Esophagus squamous epithelium (tissue), 5 donors: ENCODE results near the gene NXPE4. TPM values are rescaled to one million over a fixed set of nuclear protein-coding genes. Genes with fewer than 3 reads are reported as not detected.
"Not testable (repeated sequence)": the region's sequence is repeated elsewhere in the genome, so short reads cannot be mapped to it uniquely, and the experiment has no call there.

Experiments
- DNase-seq: peaks from one replicate; lab custom pipeline; 2025; lab: John Stamatoyannopoulos, UW
- H3K27ac ChIP-seq, 4 donors: fragments of 200-600 bp; sonication (generic); one replicate each; pipeline ENCODE4 v1.5.1; 2016 to 2019; ENCODE audit warnings: mild to moderate bottlenecking in 1 of 4
- H3K27me3 ChIP-seq, 4 donors: fragments of 200-600 bp; sonication (generic); 1 replicate in 3 of 4; 2 replicates in 1 of 4; pipeline versions ENCODE4 v1.5.1 to v1.6.0; 2017 to 2021; ENCODE audit warnings: antibody characterized with exemption in 1 of 4
- H3K36me3 ChIP-seq, 3 donors: fragments of 200-600 bp; sonication (generic); one replicate each; pipeline ENCODE4 v1.5.1; 2016 to 2019
- H3K4me1 ChIP-seq, 3 donors: fragments of 200-600 bp; sonication (generic); one replicate each; pipeline ENCODE4 v1.5.1; 2017 to 2019
- H3K4me3 ChIP-seq, 4 donors: fragments of 200-600 bp; sonication (generic); 1 replicate in 3 of 4; 2 replicates in 1 of 4; pipeline ENCODE4 v1.5.1; 2016 to 2019; ENCODE audit warnings: mild to moderate bottlenecking in 2 of 4, moderate library complexity in 1 of 4
- H3K9me3 ChIP-seq, 3 donors: fragments of 200-600 bp; sonication (generic); one replicate each; pipeline ENCODE4 v1.5.1; 2016 to 2019
- POLR2A ChIP-seq, 4 donors: fragments of 450-650 bp; IDR thresholded peaks; one replicate each; pipeline ENCODE4 v1.6.1; 2017; ENCODE audit warnings: antibody characterized with exemption in 4 of 4, mild to moderate bottlenecking in 4 of 4, moderate library complexity in 3 of 4
- WGBS, 2 donors: methylation state at CpG; one replicate each; pipeline ENCODE4 v1.1.5; 2018; 5-methylcytosine and 5-hydroxymethylcytosine counted together
- intact Hi-C: fragments of 100-400 bp; cut with DNase I; formaldehyde crosslinking; loops from one replicate; pipeline ENCODE4 v1.15.0; 2022
- total RNA-seq, 4 donors: library from RNA; depleted of rRNA; stranded (reverse); fragments of >200 nt; gene quantifications; one replicate each; pipeline ENCODE4 v1.1.0, GENCODE V29; 2016
- TF ChIP-seq, protein P1 (sequence below), 6 experiments: fragments of 450-650 bp in 4 of 6; fragments of 200-600 bp in 2 of 6; sonication (generic) in 2 of 6; IDR thresholded peaks; one replicate each; pipeline ENCODE4 v1.5.1; 2016 to 2019; ENCODE audit warnings: antibody characterized with exemption in 6 of 6, mild to moderate bottlenecking in 4 of 6, moderate library complexity in 4 of 6
- donor health status: DM: yes; HTN: yes; CAD: no.

The NXPE4 gene
- total RNA-seq, 4 donors from 2014 or later, result 0.15 TPM; not detected in 3

DNA sequence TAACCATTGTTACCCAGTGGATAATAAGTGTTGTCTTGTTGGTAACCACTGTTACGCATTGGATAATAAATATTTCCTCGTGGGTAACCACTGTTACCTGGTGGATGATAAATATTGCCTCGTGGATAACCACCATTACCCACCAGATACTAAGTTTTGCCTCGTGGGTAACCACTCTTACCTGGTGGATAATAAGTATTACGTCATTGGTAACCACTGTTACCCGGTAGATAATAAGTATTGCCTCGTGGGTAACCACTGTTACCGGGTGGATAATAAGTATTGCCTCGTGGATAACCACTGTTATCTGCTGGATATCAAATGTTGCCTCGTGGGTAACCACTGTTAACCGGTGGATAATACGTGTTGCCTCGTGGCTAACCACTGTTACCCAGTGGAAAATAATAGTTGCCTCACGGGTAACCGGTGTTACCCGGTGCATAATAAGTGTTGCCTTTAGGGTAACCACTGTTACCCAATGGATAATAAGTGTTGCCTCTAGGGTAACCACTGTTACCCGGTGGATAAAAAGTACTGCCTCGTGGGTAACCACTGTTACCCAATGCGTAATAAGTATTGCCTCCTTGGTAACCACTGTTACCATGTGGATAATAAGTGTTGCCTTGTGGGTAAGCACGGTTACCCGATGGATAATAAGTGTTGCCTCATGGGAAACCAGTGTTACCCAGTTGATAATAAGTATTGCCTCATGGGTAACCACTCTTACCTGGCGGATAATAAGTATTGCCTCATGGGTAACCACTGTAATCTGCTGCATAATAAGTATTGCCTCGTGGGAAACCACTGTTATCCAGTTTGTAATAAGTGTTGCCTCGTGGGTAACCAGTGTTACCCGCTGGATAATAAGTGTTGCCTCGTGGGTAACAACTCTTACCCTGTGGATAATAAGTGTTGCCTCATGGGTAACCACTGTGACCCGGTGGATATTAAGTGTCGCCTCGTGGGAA is 21.9 kb upstream of the NXPE4 start:
- Histone ChIP-seq H3K4me1 (no peaks in the 10 kb centered on the region), H3K36me3 (no peaks in the 10 kb centered on the region), H3K4me3 (no peak overlapping the region), H3K27ac (no peak overlapping the region), H3K9me3 (peaks cover 0 to 5% (median 0%) of the 10 kb centered on the region in 3 donors), H3K27me3 (no peaks in the 10 kb centered on the region)
- intact Hi-C loops, result no loop called here
- WGBS, 2 donors, result 83 to 84% methylated on average over 29 of the region's 29 CpGs
- DNase-seq, result no peak
- TF ChIP-seq, protein P1, sequence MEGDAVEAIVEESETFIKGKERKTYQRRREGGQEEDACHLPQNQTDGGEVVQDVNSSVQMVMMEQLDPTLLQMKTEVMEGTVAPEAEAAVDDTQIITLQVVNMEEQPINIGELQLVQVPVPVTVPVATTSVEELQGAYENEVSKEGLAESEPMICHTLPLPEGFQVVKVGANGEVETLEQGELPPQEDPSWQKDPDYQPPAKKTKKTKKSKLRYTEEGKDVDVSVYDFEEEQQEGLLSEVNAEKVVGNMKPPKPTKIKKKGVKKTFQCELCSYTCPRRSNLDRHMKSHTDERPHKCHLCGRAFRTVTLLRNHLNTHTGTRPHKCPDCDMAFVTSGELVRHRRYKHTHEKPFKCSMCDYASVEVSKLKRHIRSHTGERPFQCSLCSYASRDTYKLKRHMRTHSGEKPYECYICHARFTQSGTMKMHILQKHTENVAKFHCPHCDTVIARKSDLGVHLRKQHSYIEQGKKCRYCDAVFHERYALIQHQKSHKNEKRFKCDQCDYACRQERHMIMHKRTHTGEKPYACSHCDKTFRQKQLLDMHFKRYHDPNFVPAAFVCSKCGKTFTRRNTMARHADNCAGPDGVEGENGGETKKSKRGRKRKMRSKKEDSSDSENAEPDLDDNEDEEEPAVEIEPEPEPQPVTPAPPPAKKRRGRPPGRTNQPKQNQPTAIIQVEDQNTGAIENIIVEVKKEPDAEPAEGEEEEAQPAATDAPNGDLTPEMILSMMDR (IDR thresholded peaks at IDR 0.05), result no peak
- TF ChIP-seq POLR2A (IDR thresholded peaks at IDR 0.05), result no peak

DNA sequence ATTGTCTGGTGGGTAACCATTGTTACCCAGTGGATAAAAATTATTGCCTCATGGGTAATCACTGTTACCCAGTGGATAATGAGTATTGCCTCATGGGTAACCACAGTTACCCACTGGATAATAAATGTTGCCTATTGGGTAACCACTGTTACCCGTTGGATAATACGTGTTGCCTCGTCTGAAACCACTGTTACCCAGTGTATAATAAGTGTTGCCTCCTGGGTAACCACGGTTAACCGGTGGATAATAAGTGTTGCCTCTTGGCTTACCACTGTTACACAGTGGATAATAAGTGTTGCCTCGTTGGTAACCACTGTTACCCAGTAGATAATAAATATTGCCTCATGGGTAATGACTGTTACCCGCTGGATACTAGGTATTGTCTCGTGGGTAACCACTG is 20.9 kb upstream of the NXPE4 start:
- Histone ChIP-seq H3K27me3 (no peaks in the 10 kb centered on the region), H3K9me3 (peaks cover 0 to 5% (median 0%) of the 10 kb centered on the region in 3 donors), H3K36me3 (no peaks in the 10 kb centered on the region), H3K4me3 (no peak overlapping the region), H3K4me1 (no peaks in the 10 kb centered on the region), H3K27ac (no peak overlapping the region)
- TF ChIP-seq POLR2A (IDR thresholded peaks at IDR 0.05), result no peak
- TF ChIP-seq, protein P1 (IDR thresholded peaks at IDR 0.05), result no peak
- intact Hi-C loops, result no loop called here
- 82 to 87% methylated on average over 8 of the region's 8 CpGs for WGBS, 2 donors
- no peak for DNase-seq

DNA sequence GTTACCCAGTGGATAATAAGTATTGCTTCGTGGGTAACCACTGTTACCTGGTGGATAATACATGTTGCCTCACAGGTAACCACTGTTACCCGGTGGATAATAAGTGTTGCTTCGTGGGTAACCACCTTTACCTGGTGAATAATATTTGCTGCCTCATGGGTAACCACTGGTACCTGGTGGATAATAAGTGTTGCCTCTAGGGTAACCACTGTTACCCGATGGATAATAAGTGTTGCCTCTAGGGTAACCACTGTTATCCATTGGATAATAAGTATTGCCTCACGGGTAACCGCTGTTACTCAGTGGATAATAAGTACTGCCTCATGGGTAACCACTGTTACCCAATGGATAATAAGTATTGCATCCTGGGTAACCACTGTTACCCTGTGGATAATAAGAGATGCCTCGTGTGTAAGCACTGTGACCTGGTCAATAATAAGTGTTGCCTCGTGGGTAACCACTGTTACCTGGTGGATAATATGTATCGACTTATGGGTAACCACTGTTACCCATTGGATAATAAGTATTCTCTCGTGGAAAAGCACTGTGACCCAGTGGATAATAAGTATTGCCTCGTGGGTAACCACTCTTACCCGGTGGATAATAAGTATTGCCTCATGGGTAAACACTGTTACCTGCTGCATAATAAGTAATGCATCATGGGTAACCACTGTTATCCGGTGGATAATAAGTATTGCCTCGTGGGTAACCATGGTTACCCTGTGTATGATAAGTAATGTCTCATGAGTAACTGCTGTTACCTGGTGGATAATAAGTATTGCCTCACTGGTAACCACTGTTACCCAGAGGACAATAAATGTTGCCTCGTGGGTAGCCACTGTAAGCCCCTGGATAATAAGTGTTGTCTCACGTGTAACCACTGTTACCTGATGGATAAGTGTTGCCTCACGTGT is 20.1 kb upstream of the NXPE4 start:
- Histone ChIP-seq H3K4me1 (no peaks in the 10 kb centered on the region), H3K36me3 (no peaks in the 10 kb centered on the region), H3K27me3 (no peaks in the 10 kb centered on the region), H3K4me3 (no peak overlapping the region), H3K9me3 (peaks cover 0 to 5% (median 0%) of the 10 kb centered on the region in 3 donors), H3K27ac (no peak overlapping the region)
- DNase-seq, result no peak
- 76 to 82% methylated on average over 17 of the region's 17 CpGs for WGBS, 2 donors
- intact Hi-C loops, result no loop called here
- TF ChIP-seq POLR2A (IDR thresholded peaks at IDR 0.05), result no peak
- TF ChIP-seq, protein P1 (IDR thresholded peaks at IDR 0.05), result no peak

DNA sequence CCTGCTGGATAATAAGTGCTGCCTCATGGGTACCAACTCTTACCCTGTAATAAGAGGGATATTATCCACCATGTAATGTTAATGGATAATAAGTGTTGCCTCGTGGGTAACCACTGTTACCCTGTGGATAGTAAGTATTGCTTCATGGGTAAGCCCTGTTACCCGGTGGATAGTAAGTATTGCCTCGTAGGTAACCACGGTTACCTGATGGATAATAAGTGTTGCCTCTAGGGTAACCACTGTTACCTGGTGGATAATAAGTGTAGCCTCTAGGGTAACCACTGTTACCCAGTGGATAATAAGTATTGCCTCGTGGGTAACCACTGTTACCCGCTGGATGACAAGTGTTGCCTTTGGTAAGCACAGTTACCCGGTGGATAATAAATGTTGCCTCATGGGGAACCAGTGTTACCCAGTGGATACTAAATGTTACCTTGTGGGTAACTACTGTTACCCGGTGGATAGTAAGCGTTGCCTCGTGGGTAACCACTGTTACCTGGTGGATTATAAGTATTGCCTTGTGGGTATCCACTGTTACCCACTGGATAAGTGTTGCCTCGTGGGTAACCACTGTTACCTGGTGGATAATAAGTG is 18.6 kb upstream of the NXPE4 start:
- WGBS, 2 donors, result 80% methylated on average over 11 of the region's 11 CpGs
- no peaks in the 10 kb centered on the region for H3K36me3 ChIP-seq

DNA sequence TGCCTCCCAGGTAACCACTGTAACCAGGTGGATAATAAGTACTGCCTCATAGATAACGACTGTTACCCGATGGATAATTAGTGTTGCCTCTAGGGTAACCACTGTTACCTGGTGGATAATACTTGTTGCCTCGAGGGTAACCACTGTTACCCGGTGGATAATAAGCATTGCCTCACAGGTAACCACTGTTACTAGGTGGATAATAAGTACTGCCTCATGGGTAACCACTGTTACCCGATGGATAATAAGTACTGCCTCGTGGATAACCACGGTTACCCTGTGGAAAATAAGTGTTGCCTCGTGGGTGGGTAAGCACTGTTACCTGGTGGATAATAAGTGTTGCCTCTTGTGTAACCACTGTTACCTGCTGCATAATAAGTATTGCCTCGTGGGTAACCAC is 17.5 kb upstream of the NXPE4 start:
- H3K27ac ChIP-seq, H3K27me3 ChIP-seq, DNase-seq, intact Hi-C loops, H3K4me3 ChIP-seq, H3K4me1 ChIP-seq, H3K36me3 ChIP-seq: not testable (repeated sequence)
- WGBS, 2 donors, result 77 to 80% methylated on average over 9 of the region's 9 CpGs
- peaks cover 0 to 13% (median 0%) of the 10 kb centered on the region in 3 donors for H3K9me3 ChIP-seq

More for the DNA sequence above, 18.6 kb upstream of the NXPE4 start:
- H3K4me3 ChIP-seq, result no peak overlapping the region
- H3K27me3 ChIP-seq, result no peaks in the 10 kb centered on the region
- H3K4me1 ChIP-seq, result no peaks in the 10 kb centered on the region
- peaks cover 0 to 5% (median 0%) of the 10 kb centered on the region in 3 donors for H3K9me3 ChIP-seq
- TF ChIP-seq POLR2A (IDR thresholded peaks at IDR 0.05), result no peak
- TF ChIP-seq, protein P1 (IDR thresholded peaks at IDR 0.05), result no peak
- no peak overlapping the region for H3K27ac ChIP-seq
- intact Hi-C loops, result no loop called here
- no peak for DNase-seq
